ENCODE measurements around the gene LENG9.

Gene LENG9

GRCh38 chr19:54439174-54439851 is 24.3 kb downstream of the LENG9 start:
- no peak for DNase-seq (ENCODE audit: low spot score)

GRCh38 chr19:54436628-54437252 is 26.8 kb downstream of the LENG9 start:
- DNase-seq (ENCODE audit: low spot score) = no peak

GRCh38 chr19:54436031-54436523 is 27.5 kb downstream of the LENG9 start:
- DNase-seq (ENCODE audit: low spot score) = no peak

- no peak for DNase-seq (ENCODE audit: low spot score)
These were observed 28.0 kb downstream of the LENG9 start for GRCh38 chr19:54435551-54436016.

GRCh38 chr19:54434873-54435214 is 28.7 kb downstream of the LENG9 start:
- DNase-seq (ENCODE audit: low spot score) = no peak

GRCh38 chr19:54434112-54434872 is 29.3 kb downstream of the LENG9 start:
- DNase-seq (ENCODE audit: low spot score) = no peak

- no peak for DNase-seq (ENCODE audit: low spot score)
These were observed 29.9 kb downstream of the LENG9 start for GRCh38 chr19:54433697-54434096.

- no peak for DNase-seq (ENCODE audit: low spot score)
These were observed 31.3 kb downstream of the LENG9 start for GRCh38 chr19:54432144-54432738.

- no peak for DNase-seq (ENCODE audit: low spot score)
These were observed 32.2 kb downstream of the LENG9 start for GRCh38 chr19:54431255-54431838.

GRCh38 chr19:54430306-54431254 is 33.0 kb downstream of the LENG9 start:
- no peak for DNase-seq (ENCODE audit: low spot score)

GRCh38 chr19:54429545-54430227 is 33.9 kb downstream of the LENG9 start:
- DNase-seq (ENCODE audit: low spot score) = no peak

GRCh38 chr19:54429176-54429495 is 34.4 kb downstream of the LENG9 start:
- DNase-seq (ENCODE audit: low spot score) = no peak

GRCh38 chr19:54428323-54429175 is 35.0 kb downstream of the LENG9 start:
- no peak for DNase-seq (ENCODE audit: low spot score)

GRCh38 chr19:54427586-54427985 is 36.0 kb downstream of the LENG9 start:
- DNase-seq (ENCODE audit: low spot score) = no peak

- no peak for DNase-seq (ENCODE audit: low spot score)
These were observed 37.2 kb downstream of the LENG9 start for GRCh38 chr19:54426291-54426931.

- DNase-seq (ENCODE audit: low spot score) = no peak
These were observed 38.2 kb downstream of the LENG9 start for GRCh38 chr19:54425382-54425723.

GRCh38 chr19:54424660-54425381 is 38.8 kb downstream of the LENG9 start:
- no peak for DNase-seq (ENCODE audit: low spot score)

- DNase-seq (ENCODE audit: low spot score) = no peak
These were observed 39.4 kb downstream of the LENG9 start for GRCh38 chr19:54424201-54424600.

GRCh38 chr19:54422136-54422535 is 41.4 kb downstream of the LENG9 start:
- DNase-seq (ENCODE audit: low spot score) = no peak
